Measurements from ENCODE around the gene SCARB1. TPM values are rescaled to one million over a fixed set of nuclear protein-coding genes. Genes with fewer than 3 reads are reported as not detected.

SCARB1 gene
- total RNA-seq, 1 donor from 2014 or later, result 11.1 TPM

DNA sequence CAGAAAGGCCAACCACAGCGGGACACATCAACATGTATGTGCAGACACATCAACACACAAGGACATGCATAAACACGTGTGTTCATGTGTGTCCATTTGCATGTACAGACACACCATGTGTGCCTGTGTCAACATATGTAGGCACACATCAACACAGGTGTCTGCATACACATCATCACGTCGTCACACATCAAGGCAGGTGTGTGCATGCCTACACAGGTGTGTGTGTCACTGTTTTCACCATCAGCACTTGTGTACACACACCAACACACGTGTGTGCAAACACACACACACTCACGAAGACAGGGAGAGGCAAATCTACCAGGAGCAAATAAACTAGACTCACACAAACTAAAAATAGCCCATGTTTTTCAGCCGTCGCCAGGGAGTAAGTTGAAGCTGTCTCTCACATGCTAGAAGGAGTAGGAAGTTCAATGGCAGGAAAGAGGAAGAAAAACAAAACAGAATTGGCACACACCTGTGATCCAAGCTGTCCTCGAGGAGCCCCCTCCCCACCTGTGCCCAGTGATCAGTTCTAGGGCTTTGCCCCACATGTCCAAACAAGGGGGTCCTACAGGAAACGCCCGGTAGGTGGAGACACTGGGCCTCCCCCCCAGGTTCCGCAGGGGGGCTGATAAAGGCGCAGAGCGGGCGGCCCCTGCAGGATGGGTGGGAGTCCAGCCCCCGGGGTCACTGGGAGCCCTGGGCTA, 7.4 kb downstream of the SCARB1 start:
- no peak for DNase-seq
- Histone ChIP-seq H3K27me3 (ENCODE audit: low read depth) (no peaks in the 10 kb centered on the region), H3K9me3 (replicated peaks) (no peaks in the 10 kb centered on the region), H3K4me1 (peaks cover 49% of the 10 kb centered on the region), H3K27ac (replicated peaks) (peak overlapping the region; percentile 66), H3K36me3 (no peaks in the 10 kb centered on the region), H3K4me3 (peak overlapping the region; percentile 20)
- TF ChIP-seq, protein P1, sequence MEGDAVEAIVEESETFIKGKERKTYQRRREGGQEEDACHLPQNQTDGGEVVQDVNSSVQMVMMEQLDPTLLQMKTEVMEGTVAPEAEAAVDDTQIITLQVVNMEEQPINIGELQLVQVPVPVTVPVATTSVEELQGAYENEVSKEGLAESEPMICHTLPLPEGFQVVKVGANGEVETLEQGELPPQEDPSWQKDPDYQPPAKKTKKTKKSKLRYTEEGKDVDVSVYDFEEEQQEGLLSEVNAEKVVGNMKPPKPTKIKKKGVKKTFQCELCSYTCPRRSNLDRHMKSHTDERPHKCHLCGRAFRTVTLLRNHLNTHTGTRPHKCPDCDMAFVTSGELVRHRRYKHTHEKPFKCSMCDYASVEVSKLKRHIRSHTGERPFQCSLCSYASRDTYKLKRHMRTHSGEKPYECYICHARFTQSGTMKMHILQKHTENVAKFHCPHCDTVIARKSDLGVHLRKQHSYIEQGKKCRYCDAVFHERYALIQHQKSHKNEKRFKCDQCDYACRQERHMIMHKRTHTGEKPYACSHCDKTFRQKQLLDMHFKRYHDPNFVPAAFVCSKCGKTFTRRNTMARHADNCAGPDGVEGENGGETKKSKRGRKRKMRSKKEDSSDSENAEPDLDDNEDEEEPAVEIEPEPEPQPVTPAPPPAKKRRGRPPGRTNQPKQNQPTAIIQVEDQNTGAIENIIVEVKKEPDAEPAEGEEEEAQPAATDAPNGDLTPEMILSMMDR (IDR thresholded peaks at IDR 0.05; ENCODE audit: borderline replicate concordance), result peak; percentile 67
- intact Hi-C loops (cut with micrococcal nuclease), result no loop called here

DNA sequence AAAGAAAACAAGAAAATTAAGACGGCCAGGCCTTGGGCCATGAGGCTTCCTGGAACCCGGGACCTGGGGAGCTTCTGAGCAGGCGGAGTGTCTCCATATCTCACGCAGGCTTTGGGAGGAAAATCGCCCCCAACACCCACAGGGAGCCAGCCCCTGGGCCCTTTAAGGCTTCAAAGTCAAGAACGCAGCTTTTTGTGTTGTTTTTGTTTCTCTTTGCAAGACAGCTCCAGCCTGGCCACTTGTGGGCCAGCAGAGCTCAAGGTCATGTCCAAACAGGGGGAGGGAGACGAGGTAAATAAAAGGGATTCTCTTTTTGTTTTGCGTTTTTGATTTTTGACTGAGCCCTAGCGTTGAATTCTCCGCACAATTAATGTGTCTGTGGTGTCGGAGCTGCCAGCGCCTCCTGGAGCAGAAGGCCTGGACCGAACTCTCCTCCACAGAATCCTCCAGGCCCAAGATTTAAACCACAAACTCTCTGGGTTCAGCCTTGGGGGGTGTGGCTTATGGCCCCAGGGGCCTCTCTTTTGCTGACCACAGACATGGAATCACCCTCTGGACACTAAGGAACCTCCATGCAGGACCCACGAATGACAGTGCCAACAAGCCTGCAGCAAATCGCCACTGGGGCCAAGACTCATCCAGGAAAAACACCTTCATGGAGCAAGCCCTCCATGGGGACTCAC, 8.2 kb downstream of the SCARB1 start:
- Histone ChIP-seq H3K4me3 (no peak overlapping the region), H3K27me3 (ENCODE audit: low read depth) (no peaks in the 10 kb centered on the region), H3K4me1 (peaks cover 44% of the 10 kb centered on the region), H3K27ac (replicated peaks) (peak overlapping the region; percentile 66), H3K9me3 (replicated peaks) (no peaks in the 10 kb centered on the region), H3K36me3 (no peaks in the 10 kb centered on the region)
- TF ChIP-seq, protein P1 (IDR thresholded peaks at IDR 0.05; ENCODE audit: borderline replicate concordance), result no peak
- intact Hi-C loops (cut with micrococcal nuclease), result no loop called here
- DNase-seq, result no peak

DNA sequence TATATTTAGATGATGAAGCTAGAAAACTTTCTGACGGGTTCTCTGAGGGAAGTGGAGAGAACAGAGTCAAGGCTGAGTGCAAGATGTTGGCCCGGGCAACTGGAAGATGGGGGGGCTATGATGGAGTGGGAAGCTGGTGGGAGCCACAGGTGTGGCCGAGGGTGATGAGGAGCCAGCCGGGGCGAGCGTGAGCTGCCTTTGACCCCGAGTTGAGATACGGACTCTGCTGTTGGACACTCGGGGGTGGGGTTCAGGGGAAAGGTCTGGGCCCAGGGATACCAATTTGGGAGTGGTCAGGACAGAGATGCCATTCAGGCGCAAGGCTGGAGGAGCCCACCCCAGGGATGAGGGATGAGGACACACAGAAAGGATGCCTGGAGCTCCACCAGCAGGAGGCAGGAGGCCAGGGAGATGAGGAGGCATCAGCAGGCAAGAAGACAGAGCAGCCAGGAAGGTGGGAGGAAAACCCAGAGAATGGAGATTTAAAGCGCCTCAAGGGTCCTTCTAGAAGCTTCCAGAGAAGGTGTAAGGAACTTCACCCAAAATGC, 9.0 kb downstream of the SCARB1 start:
- Histone ChIP-seq H3K9me3 (replicated peaks) (no peaks in the 10 kb centered on the region), H3K27me3 (ENCODE audit: low read depth) (no peaks in the 10 kb centered on the region), H3K4me3 (no peak overlapping the region), H3K4me1 (peaks cover 44% of the 10 kb centered on the region), H3K36me3 (no peaks in the 10 kb centered on the region), H3K27ac (replicated peaks) (peak overlapping the region; percentile 66)
- no peak for DNase-seq
- intact Hi-C loops (cut with micrococcal nuclease), result no loop called here
- TF ChIP-seq, protein P1 (IDR thresholded peaks at IDR 0.05; ENCODE audit: borderline replicate concordance), result no peak

DNA sequence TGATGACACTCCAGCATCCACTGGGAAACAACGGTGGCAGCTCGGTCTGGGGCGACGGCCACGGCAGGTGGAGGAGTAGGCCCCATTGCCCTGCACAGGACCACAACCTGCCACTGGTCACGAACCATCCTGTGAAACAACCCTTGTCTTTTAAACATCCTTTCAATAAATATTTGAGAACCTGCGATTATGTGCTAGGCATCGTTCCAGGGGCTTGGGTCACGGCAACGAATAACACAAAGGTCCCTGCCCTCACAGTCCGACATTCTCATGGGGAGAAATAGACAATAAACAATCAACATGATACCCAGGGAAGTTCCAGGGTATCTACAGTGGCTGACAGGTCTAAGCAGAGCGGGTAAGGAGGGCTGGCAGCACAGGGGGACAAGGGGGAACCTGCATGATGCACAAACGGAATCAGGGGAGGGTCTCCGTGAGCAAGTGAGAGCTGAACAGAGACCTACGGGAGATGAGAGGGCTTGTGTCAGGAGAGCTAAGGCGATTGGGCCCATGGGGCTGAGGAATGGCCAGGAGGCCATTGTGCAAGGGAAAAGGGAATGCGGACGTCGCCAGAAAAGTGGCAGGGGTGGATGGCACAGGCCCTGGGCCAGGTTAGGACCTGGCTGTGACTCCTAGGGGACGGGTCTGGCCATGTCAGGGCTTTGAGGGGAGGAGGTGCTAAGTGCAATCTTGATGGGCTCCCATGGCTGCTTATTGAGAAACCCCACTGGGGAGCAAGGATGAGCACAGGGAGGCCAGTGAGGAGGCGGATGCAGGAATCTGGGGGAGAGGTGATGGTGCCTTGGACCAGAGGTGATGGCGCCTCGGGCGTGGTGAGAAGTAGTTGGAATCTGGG, 9.7 kb downstream of the SCARB1 start:
- no peaks in the 10 kb centered on the region for H3K27me3 ChIP-seq (ENCODE audit: low read depth)
- DNase-seq, result no peak
- intact Hi-C loops (cut with micrococcal nuclease), result no loop called here
- H3K27ac ChIP-seq (replicated peaks), result no peak overlapping the region
- TF ChIP-seq, protein P1 (IDR thresholded peaks at IDR 0.05; ENCODE audit: borderline replicate concordance), result no peak
- H3K9me3 ChIP-seq (replicated peaks), result no peaks in the 10 kb centered on the region
- no peak overlapping the region for H3K4me3 ChIP-seq
- peaks cover 51% of the 10 kb centered on the region for H3K4me1 ChIP-seq
- no peaks in the 10 kb centered on the region for H3K36me3 ChIP-seq

DNA sequence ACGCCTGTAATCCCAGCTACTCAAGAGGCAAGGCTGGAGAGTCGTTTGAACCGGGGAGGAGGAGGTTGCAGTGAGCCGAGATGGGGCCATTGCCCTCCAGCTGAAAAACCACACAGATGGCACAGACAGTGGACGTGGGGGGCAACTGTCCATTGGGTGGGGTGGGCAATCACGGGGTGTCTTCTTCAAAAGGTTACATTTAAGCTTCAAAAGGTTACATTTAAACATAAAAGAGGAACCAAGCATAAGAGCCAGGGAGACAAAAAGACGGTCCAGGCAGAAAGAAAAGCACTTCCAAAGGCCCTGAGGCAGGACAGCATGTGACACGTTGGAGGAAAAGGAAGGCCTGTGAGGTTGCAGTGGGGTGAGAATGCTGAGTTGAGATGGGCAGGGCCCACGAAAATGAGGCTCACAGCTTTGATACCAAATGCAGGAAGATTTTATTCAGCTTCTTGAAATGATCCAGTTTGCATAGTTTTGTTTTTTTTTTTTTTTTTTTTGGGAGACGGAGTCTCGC, 10.7 kb downstream of the SCARB1 start:
- Histone ChIP-seq H3K27ac (replicated peaks) (peak overlapping the region; percentile 55), H3K4me1 (peaks cover 61% of the 10 kb centered on the region)
- intact Hi-C loops (cut with micrococcal nuclease), result no loop called here

More for the DNA sequence above, 10.7 kb downstream of the SCARB1 start:
- Histone ChIP-seq H3K9me3 (replicated peaks) (no peaks in the 10 kb centered on the region), H3K4me3 (no peak overlapping the region), H3K36me3 (no peaks in the 10 kb centered on the region), H3K27me3 (ENCODE audit: low read depth) (no peaks in the 10 kb centered on the region)
- no peak for DNase-seq
- TF ChIP-seq, protein P1 (IDR thresholded peaks at IDR 0.05; ENCODE audit: borderline replicate concordance), result no peak
